Kidney (tissue), 14 donors: ENCODE data around the gene ASTN2. TPM values are rescaled to one million over a fixed set of nuclear protein-coding genes. Genes with fewer than 3 reads are reported as not detected.

Source experiments
- DNase-seq, 5 donors: peaks; one replicate each; pipeline ENCODE4 v3.0.0-alpha.2; 2013 to 2020
- FAIRE-seq: peaks from 2 replicates; lab custom pipeline; 2012; peaks lifted over from hg19 to GRCh38; lab: Jason Lieb, UNC
- H3K27ac ChIP-seq, 2 donors: one replicate each; pipeline ENCODE4 v1.7.0; 2013; ENCODE audit warnings: low read depth in 2 of 2, low read length in 2 of 2, inconsistent platforms in 1 of 2
- H3K27me3 ChIP-seq: one replicate; pipeline ENCODE4 v1.7.1; 2013; ENCODE audit warnings: low read length, inconsistent platforms; ENCODE audit not compliant: control insufficient read depth, insufficient read depth
- H3K36me3 ChIP-seq, 3 donors: one replicate each; pipeline versions ENCODE4 v1.7.0 to v1.7.1; 2013; ENCODE audit warnings: low read length in 3 of 3, control low read depth in 1 of 3, inconsistent platforms in 1 of 3; ENCODE audit not compliant: insufficient read depth in 3 of 3, control insufficient read depth in 2 of 3
- H3K4me1 ChIP-seq, 3 donors: one replicate each; pipeline versions ENCODE4 v1.7.0 to v1.7.1; 2013; ENCODE audit warnings: low read length in 3 of 3, inconsistent platforms in 1 of 3, low read depth in 1 of 3; ENCODE audit not compliant: control insufficient read depth in 2 of 3, insufficient read depth in 2 of 3
- H3K4me3 ChIP-seq, 3 donors: one replicate each; pipeline versions ENCODE4 v1.7.0 to v1.8.1; 2013; ENCODE audit warnings: low read length in 3 of 3, control low read depth in 1 of 3, inconsistent platforms in 1 of 3
- H3K9ac ChIP-seq, 3 donors: one replicate each; pipeline versions ENCODE4 v1.7.0 to v1.7.1; 2013; ENCODE audit warnings: low read length in 3 of 3, control low read depth in 1 of 3, inconsistent platforms in 1 of 3
- H3K9me3 ChIP-seq, 3 donors: one replicate each; pipeline versions ENCODE4 v1.7.0 to v1.7.1; 2013; ENCODE audit warnings: low read length in 3 of 3, control low read depth in 1 of 3, inconsistent platforms in 1 of 3; ENCODE audit not compliant: control insufficient read depth in 2 of 3, insufficient read depth in 1 of 3
- intact Hi-C: fragments of 100-400 bp; cut with DNase I; formaldehyde crosslinking; loops from one replicate; pipeline ENCODE4 v1.11.1; 2022
- polyA plus RNA-seq: library from polyadenylated mRNA; stranded (reverse); fragments of 350-450 nt; fragmentation: Illumina TruSeq; extraction: RNeasy Lipid Tissue Mini Kit (QIAGEN cat#74804); gene quantifications from one replicate; pipeline ENCODE4 v1.2.3, GENCODE V29; 2014; ENCODE audit warnings: low read depth, low replicate concordance; ENCODE audit not compliant: insufficient read depth
- total RNA-seq: library from RNA; stranded (reverse); fragmentation: NEBNext Ultra II Directional; extraction: Animal tissue kit (Norgen Biotek cat#: 25700); gene quantifications from one replicate; pipeline ENCODE4 v1.2.1, GENCODE V29; 2021
- TF ChIP-seq, protein P1 (sequence below): IDR thresholded peaks from 3 replicates; pipeline ENCODE4 v1.5.1; 2012; ENCODE audit warnings: mild to moderate bottlenecking, moderate library complexity, borderline replicate concordance; ENCODE audit not compliant: insufficient read depth; ENCODE audit errors: extremely low read depth
- donor health status: control.
- donor health status: control.
- donor health status: control.
- donor health status: control.
- donor health status: control.
- donor health status: DM: yes; HTN: yes; CAD: no.
- donor health status: Normal renal cell carcinoma (clear cell type).

Gene ASTN2
- total and polyA plus RNA-seq, 2 donors from 2014 or later = 7.6 to 11.5 TPM

DNA sequence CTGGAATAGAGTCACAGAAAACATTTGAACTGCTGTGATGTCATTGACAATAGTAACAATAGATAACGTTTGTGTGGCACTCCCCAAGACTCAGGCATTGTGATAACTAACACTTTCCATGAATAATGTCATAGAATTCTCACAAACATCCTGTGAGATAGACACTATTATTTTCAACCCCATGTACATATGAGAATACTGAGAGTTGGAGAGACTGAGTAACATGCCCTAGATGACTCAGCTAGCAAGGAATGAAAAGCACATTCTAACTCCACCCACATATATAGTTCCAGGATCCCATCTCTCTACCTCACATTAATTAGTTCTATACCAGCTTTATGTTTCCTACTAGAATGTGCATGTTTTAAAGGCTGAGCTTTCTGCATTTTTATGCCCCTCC, 71.4 kb downstream of the ASTN2 start:
- Histone ChIP-seq H3K27me3 (no peaks in the 10 kb centered on the region), H3K9me3 (no peaks in the 10 kb centered on the region), H3K9ac (no peak overlapping the region), H3K4me1 (no peaks in the 10 kb centered on the region), H3K36me3 (no peaks in the 10 kb centered on the region), H3K27ac (no peak overlapping the region), H3K4me3 (no peak overlapping the region)
- DNase-seq = no peak
- no peak for FAIRE-seq
- TF ChIP-seq, protein P1, sequence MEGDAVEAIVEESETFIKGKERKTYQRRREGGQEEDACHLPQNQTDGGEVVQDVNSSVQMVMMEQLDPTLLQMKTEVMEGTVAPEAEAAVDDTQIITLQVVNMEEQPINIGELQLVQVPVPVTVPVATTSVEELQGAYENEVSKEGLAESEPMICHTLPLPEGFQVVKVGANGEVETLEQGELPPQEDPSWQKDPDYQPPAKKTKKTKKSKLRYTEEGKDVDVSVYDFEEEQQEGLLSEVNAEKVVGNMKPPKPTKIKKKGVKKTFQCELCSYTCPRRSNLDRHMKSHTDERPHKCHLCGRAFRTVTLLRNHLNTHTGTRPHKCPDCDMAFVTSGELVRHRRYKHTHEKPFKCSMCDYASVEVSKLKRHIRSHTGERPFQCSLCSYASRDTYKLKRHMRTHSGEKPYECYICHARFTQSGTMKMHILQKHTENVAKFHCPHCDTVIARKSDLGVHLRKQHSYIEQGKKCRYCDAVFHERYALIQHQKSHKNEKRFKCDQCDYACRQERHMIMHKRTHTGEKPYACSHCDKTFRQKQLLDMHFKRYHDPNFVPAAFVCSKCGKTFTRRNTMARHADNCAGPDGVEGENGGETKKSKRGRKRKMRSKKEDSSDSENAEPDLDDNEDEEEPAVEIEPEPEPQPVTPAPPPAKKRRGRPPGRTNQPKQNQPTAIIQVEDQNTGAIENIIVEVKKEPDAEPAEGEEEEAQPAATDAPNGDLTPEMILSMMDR = no peak
- intact Hi-C loops = no loop called here

DNA sequence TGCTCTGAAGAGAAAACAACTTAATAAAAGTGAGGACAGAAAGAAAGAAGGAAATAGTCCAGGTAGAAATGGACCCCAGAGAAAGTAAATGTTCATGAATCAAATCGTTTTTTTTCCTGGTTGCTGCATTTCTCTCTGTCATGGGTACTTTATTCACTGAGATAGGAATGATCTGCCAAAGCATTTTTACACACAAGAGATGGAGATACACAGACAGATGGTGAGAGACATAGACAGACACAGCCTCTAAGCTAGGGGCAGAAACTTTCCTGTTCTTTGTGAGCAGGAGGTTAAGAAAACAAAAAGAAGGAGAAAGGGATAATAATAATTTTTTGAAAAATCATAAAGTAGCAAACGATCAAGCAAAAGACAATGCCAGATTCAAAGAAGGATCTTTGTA, 73.7 kb downstream of the ASTN2 start:
- DNase-seq (no peak), FAIRE-seq (no peak)
- Histone ChIP-seq H3K4me3 (no peak overlapping the region), H3K27me3 (no peaks in the 10 kb centered on the region), H3K9me3 (no peaks in the 10 kb centered on the region), H3K9ac (no peak overlapping the region), H3K36me3 (no peaks in the 10 kb centered on the region), H3K27ac (no peak overlapping the region), H3K4me1 (no peaks in the 10 kb centered on the region)
- intact Hi-C loops = no loop called here
- TF ChIP-seq, protein P1 = no peak

DNA sequence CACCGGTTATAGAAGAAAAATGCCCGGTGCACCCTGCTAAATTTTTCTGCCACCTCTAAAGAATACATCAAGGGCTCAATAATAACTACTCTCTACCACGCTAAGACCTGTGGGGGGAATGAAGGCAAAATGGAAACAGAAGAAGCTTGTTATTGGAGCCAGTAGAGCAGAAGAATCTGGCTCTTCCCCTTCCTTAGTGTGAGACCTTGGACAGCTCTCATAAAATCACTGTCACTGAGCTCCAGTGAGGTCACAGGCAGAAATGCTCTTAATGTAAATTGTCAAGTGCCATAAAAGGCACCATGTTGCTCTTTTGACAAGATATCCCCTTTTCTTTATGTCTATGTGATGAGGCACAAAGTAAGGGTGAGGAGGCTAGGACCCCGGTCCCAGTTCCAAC, 74.4 kb downstream of the ASTN2 start:
- intact Hi-C loops = no loop called here
- Histone ChIP-seq H3K36me3 (no peaks in the 10 kb centered on the region), H3K9me3 (no peaks in the 10 kb centered on the region), H3K4me3 (no peak overlapping the region), H3K9ac (no peak overlapping the region), H3K27me3 (no peaks in the 10 kb centered on the region), H3K4me1 (no peaks in the 10 kb centered on the region), H3K27ac (no peak overlapping the region)
- TF ChIP-seq, protein P1 = no peak
- FAIRE-seq = no peak
- DNase-seq = no peak

GRCh38 chr9:117335837-117336433, 78.9 kb downstream of the ASTN2 start:
- TF ChIP-seq, protein P1 = no peak
- no peak for FAIRE-seq

More at GRCh38 chr9:117335837-117336433, 78.9 kb downstream of the ASTN2 start:
- H3K27ac ChIP-seq = no peak overlapping the region
- intact Hi-C loops = no loop called here
- no peaks in the 10 kb centered on the region for H3K27me3 ChIP-seq
- no peaks in the 10 kb centered on the region for H3K4me1 ChIP-seq
- no peaks in the 10 kb centered on the region for H3K9me3 ChIP-seq
- H3K9ac ChIP-seq = no peak overlapping the region
- H3K36me3 ChIP-seq = no peaks in the 10 kb centered on the region
- no peak for DNase-seq
- H3K4me3 ChIP-seq = no peak overlapping the region
